Measurements from ENCODE around the gene TMEM120B.
A peak's percentile ranks its signal among the peaks of the same experiment; 100 is the strongest.

The TMEM120B gene

DNA sequence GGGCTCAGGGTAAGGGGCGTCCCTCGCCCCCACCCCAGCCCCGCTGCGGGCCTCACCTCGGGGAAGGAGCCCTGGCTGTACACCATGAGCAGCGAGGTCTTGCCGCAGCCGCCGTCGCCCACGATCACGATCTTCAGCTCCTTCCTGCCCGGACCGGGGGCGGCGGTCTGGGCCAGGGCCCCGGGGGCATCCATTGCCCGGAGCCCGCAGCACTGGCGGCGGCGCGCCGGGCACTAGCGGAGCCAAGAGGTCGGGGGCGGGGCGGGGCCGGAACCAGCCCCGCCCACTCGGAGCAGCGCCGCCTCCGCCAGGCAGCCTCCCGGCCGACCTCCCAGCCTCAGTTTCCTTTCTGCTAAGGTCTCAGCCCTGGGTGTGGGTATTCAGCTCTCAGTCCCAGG, 80.9 kb downstream of the TMEM120B start, which contains the start of gene RHOF:
Gene RHOF (minus strand): TSS at position 249 of the 398 bp plus-strand sequence. CDS start 55 bp downstream, at position 194.
- peak in 3 of 6 experiments; percentile 55 to 77 (median 58) for DNase-seq

DNA sequence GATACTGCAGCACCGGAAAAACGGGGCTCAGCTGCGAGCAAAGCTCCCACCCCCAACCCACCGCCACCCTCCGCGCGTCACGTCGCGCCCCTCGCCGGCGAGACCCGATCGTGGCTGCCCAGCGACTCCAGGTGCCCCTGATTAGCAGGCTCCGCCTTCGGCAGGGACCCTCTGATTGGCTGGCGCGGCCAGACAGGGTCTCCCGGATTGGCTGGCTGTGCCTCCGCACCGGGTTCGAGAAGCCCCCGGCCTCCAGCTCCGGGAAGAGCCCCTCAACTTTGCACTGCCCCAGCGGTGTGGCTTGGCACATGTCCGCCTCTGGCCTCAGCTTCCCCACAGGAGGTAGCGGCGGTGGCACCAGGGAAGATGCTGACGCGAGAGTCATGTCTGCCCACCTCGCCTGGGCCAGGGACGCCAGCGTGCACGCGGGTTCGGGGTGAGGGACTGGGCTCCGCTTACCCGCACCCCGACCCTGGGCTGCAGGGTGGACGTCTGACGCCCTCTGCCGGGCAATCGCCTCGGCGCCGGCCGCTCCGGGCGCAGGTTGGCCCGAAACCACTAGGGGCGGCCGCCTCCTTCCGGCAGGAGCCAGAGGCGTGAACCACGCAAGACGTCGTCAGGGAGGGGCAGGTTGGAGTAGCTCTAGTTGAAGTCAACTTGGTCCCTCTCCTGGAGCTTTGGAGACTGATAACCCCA, 81.4 kb downstream of the TMEM120B start:
- peak; percentile 87 to 96 (median 92) for DNase-seq

DNA sequence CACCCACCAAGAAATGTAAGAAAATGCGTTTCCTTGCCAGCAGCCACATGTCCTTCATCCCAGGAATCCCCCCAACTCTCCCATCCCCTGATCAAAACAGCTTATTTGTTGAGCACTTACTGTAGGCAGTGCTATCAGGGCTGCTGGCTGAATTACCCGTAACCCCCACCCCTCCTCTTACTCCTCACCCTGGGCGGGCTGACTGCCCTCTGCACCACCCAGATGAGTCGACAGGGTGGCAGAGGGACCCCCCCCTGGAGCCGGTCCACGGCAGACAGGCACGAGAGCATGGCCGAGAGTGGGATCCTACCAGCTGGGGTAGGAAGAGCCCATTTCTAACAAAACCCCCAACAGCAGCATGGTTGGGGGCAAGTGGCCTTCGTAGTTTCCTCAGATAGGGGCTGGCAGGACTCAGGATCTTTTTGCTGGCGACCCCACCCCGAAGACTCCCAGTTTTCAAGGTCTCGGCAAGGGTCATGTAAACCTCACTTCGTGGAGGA, 82.0 kb downstream of the TMEM120B start:
- DNase-seq, result peak in 3 of 6 experiments; percentile 72 to 96 (median 87)

DNA sequence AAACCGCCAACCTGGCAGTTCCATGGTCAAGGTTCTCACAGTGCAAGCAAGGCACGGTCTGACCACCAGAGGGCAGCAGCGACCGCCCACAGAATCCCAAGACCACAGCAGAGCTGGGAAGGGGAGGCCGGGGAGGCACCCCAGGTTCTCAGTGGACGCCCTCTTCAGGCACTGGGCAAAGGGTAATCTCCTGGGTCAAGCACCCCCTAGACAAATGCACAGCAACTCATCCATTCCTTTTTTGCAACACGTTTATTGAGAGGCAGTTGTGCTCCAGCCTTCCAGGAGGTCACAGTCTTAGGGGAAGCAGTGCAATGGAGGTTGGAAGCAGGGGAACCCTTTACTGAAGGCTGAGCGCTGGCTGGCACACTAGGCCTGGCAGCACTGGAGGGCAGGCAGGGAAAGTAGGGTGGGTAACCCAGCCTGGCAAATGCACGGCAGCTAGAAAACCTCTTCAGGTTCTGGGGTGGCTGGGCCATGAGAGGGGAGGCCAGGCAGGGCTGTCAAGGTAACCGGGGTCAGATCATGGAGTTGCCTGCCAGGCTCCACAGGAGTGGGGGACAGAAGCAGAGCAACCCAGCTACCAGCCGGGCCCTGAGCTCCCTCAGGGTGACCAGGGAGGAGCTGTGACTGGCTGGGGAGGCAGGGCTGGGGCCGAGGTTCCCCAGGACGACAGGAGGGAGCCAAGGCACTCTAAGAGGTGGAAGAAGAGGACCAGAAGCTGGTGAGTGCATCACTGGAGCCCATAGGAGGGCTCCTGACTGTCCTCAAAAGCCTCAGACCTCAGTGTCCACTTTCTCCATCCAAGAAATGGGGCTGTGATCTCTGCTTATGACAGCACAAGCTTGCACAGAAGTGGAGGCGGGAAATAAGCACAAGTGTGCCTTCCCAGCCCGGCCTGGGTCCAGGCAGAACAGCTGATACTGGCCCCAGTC, 82.7 kb downstream of the TMEM120B start:
- DNase-seq, result peak; percentile 73 to 91 (median 82)

DNA sequence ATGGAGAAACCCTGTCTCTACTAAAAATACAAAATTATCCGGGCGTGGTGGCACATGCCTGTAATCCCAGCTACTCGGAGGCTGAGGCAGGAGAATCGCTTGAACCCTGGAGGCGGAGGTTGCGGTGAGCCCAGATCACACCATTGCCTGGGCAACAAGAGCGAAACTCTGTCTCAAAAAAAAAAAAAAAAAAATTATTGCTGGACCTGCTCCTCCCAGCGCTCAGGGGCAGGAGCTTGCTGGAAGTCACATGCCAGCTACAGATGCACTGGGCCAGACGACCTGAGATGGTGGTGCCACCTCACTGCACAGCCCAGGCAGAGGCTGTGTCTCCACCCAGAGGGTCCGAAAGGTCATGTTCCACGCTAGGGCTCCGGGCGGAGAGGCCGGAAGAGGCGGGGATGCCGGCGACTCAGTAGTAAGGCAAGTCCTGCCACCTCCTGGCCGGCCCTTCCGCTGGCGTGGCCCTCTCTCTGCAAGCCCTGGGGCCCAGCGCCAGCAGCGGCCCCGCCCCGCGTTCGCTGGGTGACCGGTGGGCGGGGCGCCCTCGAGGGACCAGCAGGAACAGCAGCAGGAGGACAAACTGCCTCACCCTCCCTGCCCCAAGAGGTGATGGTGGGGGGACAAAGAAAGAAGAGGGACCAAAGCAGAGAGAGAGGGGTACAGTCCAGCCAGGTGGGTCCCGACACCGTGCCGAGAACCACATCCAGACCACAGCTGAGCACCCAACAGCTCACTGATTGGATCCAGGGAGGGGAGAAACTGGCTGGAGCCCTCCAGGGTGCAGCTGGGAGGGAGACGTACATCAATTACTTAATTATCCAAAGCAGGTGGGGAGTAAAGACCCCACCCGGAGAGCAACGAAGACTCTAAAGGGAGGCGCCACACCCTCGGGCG, 84.6 kb downstream of the TMEM120B start:
- DNase-seq, result no peak

DNA sequence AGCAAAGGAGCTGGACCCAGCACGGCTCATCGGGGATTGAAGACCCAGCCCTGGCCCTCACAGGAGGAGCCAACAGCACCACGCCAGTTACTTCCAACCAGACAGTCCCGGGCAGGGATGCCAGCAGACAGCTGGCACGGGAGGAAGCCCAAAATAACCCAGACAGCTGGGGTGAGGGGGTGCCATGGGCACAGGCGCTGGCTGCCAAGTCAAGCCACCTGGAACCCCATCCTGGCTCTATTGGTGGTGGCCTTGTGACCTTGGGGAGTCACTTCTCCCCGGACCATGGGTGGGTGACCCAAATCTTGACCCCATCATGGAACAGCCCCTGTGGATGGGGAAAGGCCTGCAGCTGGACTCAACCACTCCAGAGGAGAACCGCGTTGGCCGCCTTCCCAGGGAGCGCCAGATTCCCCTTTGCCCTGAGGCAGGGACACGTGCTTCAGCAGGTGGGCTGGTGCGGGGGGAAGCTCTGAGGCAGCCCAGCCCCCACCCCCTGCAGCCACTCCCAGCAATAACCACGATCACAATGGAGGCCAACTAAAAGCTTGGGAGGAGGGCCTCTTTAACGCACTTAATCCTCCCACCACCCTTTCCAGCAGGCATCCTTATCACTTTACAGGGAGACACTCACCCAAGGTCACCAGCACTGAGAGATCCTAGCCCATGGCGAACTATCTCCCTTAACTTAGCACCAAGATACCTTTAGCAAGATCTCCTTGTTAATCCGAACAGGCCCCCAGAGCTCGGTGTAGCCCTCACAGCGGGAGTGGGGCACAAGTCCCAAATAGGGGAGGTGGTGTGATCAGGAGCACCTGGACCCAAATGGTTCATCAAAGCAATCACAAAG, 85.6 kb downstream of the TMEM120B start:
- DNase-seq, result peak in 2 of 6 experiments; percentile 22 to 59

DNA sequence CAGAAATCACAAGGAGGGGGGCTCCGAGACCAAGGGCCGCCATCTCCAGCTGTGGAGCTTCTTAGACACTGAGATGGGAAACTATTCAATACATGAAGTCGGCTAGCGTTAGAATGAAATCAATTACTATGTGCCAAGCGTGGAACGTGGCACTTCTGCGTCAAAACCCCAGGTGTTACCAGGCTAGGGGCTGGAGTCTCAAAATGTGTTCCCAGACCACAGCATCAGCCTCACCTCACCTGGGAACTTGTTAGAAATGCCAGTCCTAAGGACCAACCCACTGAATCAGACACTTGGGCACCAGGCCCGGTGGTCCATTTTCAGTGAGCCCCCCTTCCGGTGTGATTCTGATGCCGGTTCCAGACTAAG, 86.2 kb downstream of the TMEM120B start:
- peak in 1 of 6 experiments; percentile 29 for DNase-seq

DNA sequence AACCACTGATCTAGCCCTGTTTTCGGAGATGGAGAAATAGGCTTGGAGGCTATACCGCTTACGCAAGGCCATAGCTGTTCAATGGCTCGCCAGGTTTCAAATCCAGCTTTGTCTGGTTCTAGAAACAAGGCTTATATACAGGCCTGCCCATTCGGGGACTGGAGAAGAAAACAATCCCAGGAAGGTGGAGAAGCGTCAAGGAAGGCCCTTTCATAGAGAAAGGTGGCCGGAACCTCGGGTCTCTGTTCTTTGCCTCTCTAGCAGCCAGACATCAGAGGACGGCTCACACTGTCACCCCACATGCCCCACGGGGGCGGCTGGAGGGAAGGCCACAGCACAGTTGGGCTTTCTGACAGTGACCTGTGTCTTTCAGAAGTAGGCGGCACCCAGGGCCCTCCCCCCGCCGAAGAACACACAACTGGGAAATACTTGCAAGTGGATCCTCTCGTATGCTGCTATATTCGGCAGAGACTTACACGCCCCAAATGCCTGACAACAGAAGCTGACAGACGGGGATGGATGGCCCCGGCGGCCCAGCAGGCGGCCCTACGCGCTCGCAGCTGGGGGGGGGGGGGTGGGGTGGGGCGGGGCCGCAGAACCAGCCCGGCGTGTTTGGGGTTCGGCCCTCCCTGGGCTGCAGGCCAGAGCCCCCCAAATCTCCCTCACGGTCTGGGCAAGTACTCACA, 86.7 kb downstream of the TMEM120B start:
- DNase-seq, result peak; percentile 53 to 79 (median 58)

DNA sequence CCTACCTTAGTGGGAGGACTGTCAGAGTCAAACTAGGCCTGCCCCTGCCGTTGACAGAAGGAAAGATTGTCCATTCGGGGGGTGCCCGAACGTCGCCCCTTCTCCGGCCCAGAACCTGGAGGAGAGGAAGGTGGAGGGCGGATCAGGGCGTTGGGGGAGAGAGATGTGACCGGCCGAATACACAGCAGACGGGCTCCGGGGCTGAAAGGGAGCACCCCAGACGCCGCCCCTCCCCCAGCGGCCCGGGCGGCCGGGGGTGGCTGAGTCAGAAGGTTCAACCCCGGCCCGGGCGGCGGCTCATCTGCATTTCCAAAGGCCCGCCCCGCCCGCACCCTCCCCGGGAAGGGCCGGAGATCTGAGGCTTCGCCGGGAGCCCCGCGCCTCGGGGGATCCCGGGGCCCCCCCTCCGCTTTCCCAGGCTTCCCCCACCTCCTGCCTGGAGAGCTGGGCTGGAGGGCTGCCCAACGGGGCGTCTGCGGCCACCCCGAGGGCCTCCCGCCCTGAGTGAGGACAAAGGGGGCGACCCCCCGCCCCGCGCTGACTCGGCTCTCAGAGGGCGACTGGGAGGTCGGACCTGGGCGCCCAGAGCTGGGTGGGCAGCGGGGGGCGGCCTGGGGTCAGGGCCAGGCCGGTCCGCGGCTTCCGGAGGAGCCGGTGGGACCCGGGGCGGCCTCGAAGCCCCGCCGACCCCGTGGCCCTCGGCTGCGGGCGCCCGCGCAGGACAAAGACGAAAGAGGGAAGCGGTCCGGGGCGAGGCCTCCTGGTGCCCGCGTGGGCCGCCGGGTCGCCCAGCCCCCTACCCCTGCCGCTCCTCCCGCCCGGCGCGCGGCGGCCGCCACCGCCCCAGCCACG, 87.5 kb downstream of the TMEM120B start:
- peak in 5 of 6 experiments; percentile 43 to 79 (median 61) for DNase-seq

DNA sequence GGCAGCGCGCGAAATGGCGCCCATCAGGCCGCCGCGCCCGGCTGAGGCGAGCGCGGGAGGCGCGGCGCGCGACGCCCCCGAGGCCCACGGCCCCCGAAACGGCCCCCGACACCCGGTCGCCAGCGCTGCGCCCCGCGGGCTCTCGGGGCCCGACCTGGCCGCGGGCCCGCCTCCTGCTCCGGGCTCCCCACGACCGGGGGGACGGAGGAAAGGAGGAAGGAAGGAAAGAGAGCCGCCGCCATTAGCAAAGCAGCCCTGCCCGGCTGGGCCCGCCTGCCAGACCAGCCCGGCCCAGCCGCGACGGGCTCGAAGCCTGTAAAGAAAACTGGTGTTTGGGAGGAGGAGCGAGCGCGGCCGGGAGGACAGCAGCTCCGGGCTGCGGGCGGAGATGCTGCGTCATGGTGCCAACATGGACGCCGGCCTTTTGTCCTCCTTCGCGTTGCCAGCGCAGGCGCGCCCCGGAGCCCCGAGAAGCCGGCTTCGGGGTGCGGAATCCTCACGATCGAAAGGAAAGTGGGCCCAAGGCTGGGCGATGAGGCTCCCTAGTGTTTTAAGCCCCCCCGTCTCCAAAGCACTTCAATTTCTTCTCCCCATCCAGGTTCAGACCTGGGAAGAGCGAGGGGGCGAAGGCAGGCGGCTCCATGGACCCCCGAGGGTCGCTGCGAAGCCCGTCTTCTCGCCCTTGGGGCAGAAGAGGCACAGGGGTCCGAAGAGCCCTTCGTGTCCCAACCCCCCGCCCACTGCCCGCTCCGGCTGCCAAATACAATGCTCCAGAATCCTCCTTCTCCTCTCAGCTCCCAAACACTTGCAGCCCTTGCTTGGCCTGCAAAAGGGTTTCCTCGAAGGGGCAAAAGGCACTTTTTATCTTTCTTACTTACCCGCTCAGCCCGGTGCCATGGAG, 88.4 kb downstream of the TMEM120B start:
- peak; percentile 40 to 71 (median 58) for DNase-seq

DNA sequence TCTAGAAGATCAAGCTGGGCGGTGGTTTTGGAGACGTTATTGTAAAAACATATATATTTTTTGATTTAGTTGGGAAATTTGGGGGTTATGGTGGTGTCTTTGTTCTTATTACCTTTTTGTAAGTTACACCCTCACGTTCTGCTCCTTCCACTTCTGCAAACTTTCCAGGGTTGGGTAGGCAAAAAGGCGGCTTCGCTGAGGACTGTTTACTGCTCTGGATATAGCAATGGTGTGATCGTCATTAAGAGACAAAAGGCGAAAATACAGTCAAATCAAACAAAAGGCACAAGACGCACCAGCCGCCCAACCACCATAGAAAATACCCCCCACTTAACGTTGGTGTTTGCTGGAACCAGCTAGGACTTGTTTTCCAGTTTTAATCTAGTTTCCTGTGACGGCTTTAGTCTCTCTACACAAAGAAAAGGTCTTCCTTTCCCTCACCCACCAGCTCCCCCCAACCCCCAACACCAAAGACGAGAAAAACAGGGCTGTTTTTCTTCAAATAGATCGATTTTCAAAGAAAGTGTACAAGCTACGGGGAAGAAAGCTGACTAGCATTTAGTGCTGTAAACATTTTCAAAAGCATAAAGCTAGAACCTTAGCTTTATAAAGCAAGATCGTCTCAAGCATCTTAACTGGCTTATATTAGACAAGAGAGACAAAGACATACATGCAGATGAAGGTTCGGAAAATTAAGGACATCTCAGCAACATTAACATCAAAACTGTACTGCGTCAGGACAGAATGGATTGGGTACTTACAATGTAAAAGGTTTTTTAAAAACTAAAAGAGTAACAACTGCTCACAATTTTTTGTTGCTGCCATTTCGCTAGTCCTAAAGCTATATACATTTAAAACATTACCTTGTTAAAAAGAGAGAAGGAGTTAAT, 89.3 kb downstream of the TMEM120B start:
- DNase-seq, result peak; percentile 51 to 92 (median 76)

DNA sequence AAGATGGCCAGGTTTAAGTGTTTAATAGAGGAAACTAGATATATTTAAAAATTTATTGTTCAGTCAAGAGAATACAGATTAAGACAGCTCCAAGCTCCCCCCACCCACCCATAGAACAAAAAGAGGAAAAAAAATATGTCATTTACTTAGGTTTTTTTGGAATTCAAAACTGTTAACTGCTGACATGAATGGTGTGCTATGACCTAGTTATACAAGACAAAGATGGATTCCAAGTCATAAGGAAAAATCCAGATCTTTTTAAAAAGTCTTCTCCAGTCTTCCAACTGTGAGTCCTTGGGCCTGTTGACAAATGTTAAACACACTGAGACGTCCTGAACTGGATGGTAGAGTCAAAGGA, 89.9 kb downstream of the TMEM120B start:
- no peak for DNase-seq

DNA sequence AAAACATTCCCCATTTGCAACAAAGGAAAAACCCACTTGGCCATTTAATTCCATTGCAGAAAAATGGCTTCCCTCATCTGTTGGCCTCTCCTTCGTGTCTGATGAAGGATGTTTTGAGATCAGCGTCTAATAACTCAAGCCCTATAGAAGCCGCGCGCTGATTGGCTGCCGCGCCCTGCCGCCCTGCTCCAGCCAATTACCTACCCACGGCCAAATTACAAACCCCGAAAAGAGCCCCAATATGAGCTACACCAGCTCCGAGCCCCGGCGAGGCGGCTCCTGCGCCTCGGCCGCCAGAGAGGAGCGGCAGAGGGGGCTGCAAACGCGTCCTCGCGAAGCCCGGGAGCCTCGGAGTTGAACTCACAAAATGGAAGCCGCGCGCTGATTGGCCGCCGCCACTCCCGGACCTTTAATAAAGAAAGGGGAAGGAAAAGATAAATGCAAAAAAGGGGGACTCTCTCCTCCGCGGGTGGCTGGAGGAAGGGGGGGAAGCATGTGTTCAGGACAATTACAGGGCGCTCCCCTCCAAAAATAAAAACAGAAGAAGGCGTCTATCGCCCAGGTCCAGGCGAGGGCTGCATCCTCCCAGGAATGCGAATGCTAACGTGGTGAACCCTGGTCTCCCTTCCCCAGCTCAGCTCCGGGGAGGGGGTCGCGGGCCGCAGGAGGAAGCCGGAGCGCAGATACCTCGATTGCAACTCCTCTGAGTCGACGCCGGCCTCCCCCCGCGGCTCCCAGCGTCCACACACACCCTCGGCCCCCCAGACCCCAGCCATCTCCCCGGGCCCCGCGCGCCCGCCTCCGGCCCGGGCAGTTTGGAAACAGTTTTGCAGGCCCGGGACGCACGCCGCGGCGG, 90.5 kb downstream of the TMEM120B start:
- DNase-seq, result peak; percentile 85 to 99 (median 88)

DNA sequence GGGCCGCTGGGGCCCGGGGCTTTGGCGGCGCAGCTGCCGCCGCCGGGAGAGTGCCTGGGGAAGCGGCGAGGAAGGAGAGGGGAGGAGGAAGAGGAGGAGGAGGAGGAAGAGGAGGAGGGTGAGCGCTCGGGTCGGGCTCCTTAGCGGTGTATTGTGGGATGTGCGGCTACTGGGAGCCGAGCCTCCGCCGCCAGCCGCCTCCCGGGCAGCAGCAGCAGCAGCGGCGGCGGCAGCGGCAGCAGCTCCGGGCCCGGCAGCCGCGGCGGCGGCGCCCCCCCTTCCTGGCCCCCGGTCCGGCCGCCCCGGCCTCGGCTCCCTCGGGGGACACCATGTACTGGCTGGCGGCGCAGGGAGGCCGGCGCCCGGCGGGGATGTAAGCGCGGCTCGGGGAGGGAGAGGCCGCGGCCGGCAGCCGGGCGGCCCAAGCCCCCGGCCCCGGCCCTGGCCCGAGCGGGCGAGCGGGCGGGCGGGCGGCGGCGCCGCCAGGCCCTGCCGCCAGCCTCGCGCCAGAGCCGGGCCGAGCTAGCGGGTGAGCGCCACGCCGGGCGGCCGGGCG, 91.4 kb downstream of the TMEM120B start, which contains the start of gene SETD1B:
Gene SETD1B (plus strand): TSS at position 149 of the 556 bp plus-strand sequence. CDS start 729 bp downstream, outside the sequence.
- DNase-seq, result peak; percentile 37 to 62 (median 48)

DNA sequence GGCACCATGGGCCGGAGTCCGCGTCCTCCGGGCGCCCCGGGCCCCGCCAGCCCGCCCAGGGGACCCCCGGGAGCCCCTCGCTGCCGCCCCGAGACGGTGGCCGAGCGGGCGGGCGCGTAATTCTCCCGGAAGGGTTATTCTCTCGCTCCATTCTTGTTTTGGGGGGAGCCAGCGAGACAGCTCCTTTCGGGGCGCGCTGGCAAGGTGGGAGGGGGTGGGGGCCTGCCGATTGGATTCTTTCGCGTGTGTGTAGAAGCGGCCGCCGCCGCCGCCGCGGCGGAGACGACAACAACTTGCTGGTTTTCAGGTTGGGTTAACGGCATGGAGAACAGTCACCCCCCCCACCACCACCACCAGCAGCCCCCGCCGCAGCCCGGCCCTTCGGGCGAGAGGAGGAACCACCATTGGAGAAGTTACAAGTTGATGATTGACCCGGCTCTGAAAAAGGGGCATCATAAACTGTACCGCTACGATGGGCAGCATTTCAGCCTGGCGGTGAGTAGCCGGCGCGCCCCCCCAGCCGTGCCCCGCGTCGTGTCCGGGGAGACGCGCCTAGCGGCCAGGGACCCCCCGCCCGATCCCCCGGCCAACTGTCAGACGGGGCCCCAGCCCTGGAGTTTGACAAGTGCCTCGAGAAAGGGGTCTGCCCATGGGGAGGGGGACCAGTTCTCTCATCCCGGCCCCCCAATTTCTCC, 92.0 kb downstream of the TMEM120B start:
- peak; percentile 44 to 69 (median 57) for DNase-seq

Data from stimulated activated naive CD4-positive, alpha-beta T cell (primary cell).